Endothelial cell of umbilical vein (primary cell): ENCODE measurements around the gene TIAM1. TPM values are rescaled to one million over a fixed set of nuclear protein-coding genes. Genes with fewer than 3 reads are reported as not detected.

Experiments
- BruUV-seq: library from RNA; stranded (reverse); fragments of 400-500 nt; replicated peaks from 2 replicates; lab custom pipeline; 2021; lab: Mats Ljungman, UMichigan
- CTCF ChIA-PET: fragments of 300-600, 350-600 bp; sonication (Branson Sonifier 250); formaldehyde crosslinking; loops from one replicate; lab custom pipeline; 2021; ENCODE audit warnings: antibody characterized with exemption, inconsistent platforms; lab: Charles Lee
- POLR2A ChIA-PET: fragments of 300-600, 350-600 bp; sonication (Branson Sonifier 250); formaldehyde crosslinking; loops from one replicate; lab custom pipeline; 2021; ENCODE audit warnings: antibody characterized with exemption, inconsistent platforms; lab: Charles Lee
- DNase-seq: peaks from one replicate; pipeline ENCODE4 v3.0.0-alpha.2; 2011; ENCODE audit warnings: low read depth, low spot score
- FAIRE-seq: peaks from 2 replicates; lab custom pipeline; 2011; peaks lifted over from hg19 to GRCh38; lab: Jason Lieb, UNC
- H2AFZ ChIP-seq: 2 replicates; pipeline ENCODE4 v1.6.0; 2012; ENCODE audit warnings: low read depth, low read length, control low read depth, inconsistent platforms
- H3K27ac ChIP-seq: 2 replicates; pipeline ENCODE4 v1.5.1; 2011; ENCODE audit warnings: low read depth, mild to moderate bottlenecking, control low read depth, low read length, moderate library complexity; ENCODE audit not compliant: insufficient read depth
- H3K27me3 ChIP-seq, 2 experiments: 2 replicates each; pipeline versions ENCODE4 v1.6.0 to v1.6.1; 2011; ENCODE audit warnings: low read length in 2 of 2, mixed read lengths in 1 of 2; ENCODE audit not compliant: control insufficient read depth in 2 of 2, insufficient read depth in 2 of 2
- H3K36me3 ChIP-seq, 2 experiments: 2 replicates in 1 of 2; 3 replicates in 1 of 2; pipeline ENCODE4 v1.5.1; 2011; ENCODE audit warnings: low read length in 2 of 2, mild to moderate bottlenecking in 1 of 2, moderate library complexity in 1 of 2; ENCODE audit not compliant: control insufficient read depth in 2 of 2, insufficient read depth in 2 of 2; ENCODE audit errors: extremely low read depth in 1 of 2
- H3K4me1 ChIP-seq: 3 replicates; pipeline ENCODE4 v1.5.1; 2011; ENCODE audit warnings: mild to moderate bottlenecking, low read length; ENCODE audit not compliant: control insufficient read depth, insufficient read depth; ENCODE audit errors: extremely low read depth
- H3K4me2 ChIP-seq: 2 replicates; pipeline ENCODE4 v1.6.1; 2011; ENCODE audit warnings: low read length, control low read depth, mixed read lengths; ENCODE audit not compliant: insufficient read depth
- H3K4me3 ChIP-seq, 3 experiments: fragments of 200-600 bp in 1 of 3; sonication (generic), shearing (Covaris generic) in 1 of 3; replicated peaks in 1 of 3; 2 replicates each; pipeline ENCODE4 v1.5.1; 2011 to 2016; ENCODE audit warnings: control low read depth in 3 of 3, low read length in 3 of 3, mild to moderate bottlenecking in 2 of 3, inconsistent platforms in 1 of 3, low read depth in 1 of 3, moderate library complexity in 1 of 3; ENCODE audit not compliant: insufficient read depth in 1 of 3
- H3K79me2 ChIP-seq: 2 replicates; pipeline ENCODE4 v1.6.0; 2012; ENCODE audit warnings: low read length, inconsistent platforms; ENCODE audit not compliant: control insufficient read depth, insufficient read depth
- H3K9ac ChIP-seq: replicated peaks from 2 replicates; pipeline ENCODE3; 2011; ENCODE audit warnings: low read length, control low read depth; ENCODE audit not compliant: insufficient read depth; ENCODE audit errors: extremely low read depth
- H3K9me1 ChIP-seq: replicated peaks from 3 replicates; pipeline ENCODE4 v1.6.0; 2011; ENCODE audit warnings: mild to moderate bottlenecking, low read length; ENCODE audit not compliant: control insufficient read depth, insufficient read depth; ENCODE audit errors: extremely low read depth
- H3K9me3 ChIP-seq: replicated peaks from 2 replicates; pipeline ENCODE4 v1.5.1; 2012; ENCODE audit warnings: low read length, inconsistent platforms; ENCODE audit not compliant: control insufficient read depth, insufficient read depth
- H4K20me1 ChIP-seq: replicated peaks from 2 replicates; pipeline ENCODE3; 2011; ENCODE audit warnings: mild to moderate bottlenecking, low read length; ENCODE audit not compliant: control insufficient read depth, insufficient read depth; ENCODE audit errors: extremely low read depth
- EZH2 ChIP-seq: IDR thresholded peaks from 2 replicates; pipeline ENCODE4 v1.6.1; 2012; ENCODE audit warnings: borderline replicate concordance, low read depth, mild to moderate bottlenecking, moderate library complexity, low read length, inconsistent platforms; ENCODE audit not compliant: severe bottlenecking
- FOS ChIP-seq: IDR thresholded peaks from 2 replicates; pipeline ENCODE4 v1.6.1; 2011; ENCODE audit warnings: mild to moderate bottlenecking, low read length, moderate library complexity, borderline replicate concordance; ENCODE audit not compliant: insufficient read depth
- GATA2 ChIP-seq: IDR thresholded peaks from 2 replicates; pipeline ENCODE4 v1.7.0; 2011; ENCODE audit warnings: low read depth, mild to moderate bottlenecking, moderate library complexity, mixed read lengths, low read length; ENCODE audit not compliant: insufficient read length, insufficient read depth
- JUN ChIP-seq: IDR thresholded peaks from 2 replicates; pipeline ENCODE4 v1.6.1; 2011; ENCODE audit warnings: borderline replicate concordance, low read depth; ENCODE audit not compliant: insufficient read length, insufficient read depth
- MYC ChIP-seq: IDR thresholded peaks from one replicate; pipeline ENCODE4 v1.6.1; 2011; ENCODE audit warnings: mild to moderate bottlenecking, low read depth, low read length
- POLR2A ChIP-seq: IDR thresholded peaks from 2 replicates; pipeline ENCODE4 v1.6.1; 2012; ENCODE audit warnings: low read depth, mild to moderate bottlenecking, control low read depth, low read length
- POLR2AphosphoS5 ChIP-seq: IDR thresholded peaks from 2 replicates; pipeline ENCODE4 v1.6.1; 2012; ENCODE audit warnings: low read depth, mild to moderate bottlenecking, control low read depth, low read length, moderate library complexity; ENCODE audit not compliant: insufficient read depth
- dilution Hi-C: fragments of 300-500 bp; cut with MboI; formaldehyde crosslinking; loops from one replicate; pipeline ENCODE4 v1.15.0; 2019; ENCODE audit warnings: low sequenced_read_pairs; ENCODE audit not compliant: extremely low pct_ligation_motif_present
- intact Hi-C: fragments of 100-400 bp; cut with micrococcal nuclease; formaldehyde crosslinking; loops from one replicate; pipeline ENCODE4 v1.10.0; 2022
- polyA plus RNA-seq, 4 experiments: library from polyadenylated mRNA; depleted of rRNA in 3 of 4; stranded (reverse) in 3 of 4; unstranded in 1 of 4; fragments of >200 nt; gene quantifications; 2 replicates each; pipeline versions ENCODE4 v1.2.1 to v1.2.3, GENCODE V29; 2011 to 2012; ENCODE audit warnings: missing spikeins in 1 of 4
- total RNA-seq: library from RNA; stranded (reverse); gene quantifications from 2 replicates; pipeline ENCODE4 v1.2.3, GENCODE V29; 2021
- TF ChIP-seq, protein P1 (sequence below): IDR thresholded peaks from 2 replicates; pipeline ENCODE4 v1.6.1; 2011; ENCODE audit not compliant: insufficient read depth, insufficient read length
- TF ChIP-seq, protein P2 (sequence below), 2 donors: IDR thresholded peaks; 1 replicate in 1 of 2; 2 replicates in 1 of 2; pipeline ENCODE4 v1.5.1; 2011; ENCODE audit warnings: low read length in 2 of 2, mild to moderate bottlenecking in 2 of 2, moderate library complexity in 2 of 2, control low read depth in 1 of 2, inconsistent platforms in 1 of 2, low read depth in 1 of 2; ENCODE audit not compliant: insufficient read depth in 1 of 2; ENCODE audit errors: extremely low read depth in 1 of 2

Gene TIAM1
- total and polyA plus RNA-seq, 2 donors (not counting 3 experiments of a cell fraction or from before 2014, with no cell fraction given) = 0.21 to 0.86 TPM

DNA sequence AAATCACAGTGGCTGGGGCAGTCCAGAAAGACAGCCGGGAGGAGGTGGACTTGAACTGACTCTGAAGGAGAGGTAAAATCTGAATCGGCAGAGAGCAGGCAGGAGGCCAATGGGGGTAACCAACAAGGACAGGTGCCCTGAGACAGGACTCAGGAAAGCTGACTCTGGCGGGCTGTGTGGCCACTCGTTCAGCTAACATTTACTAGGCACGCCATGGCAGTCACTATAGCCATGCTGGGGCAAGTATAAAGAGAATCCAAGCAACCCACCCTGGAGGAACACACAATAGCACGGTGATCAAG lies 7.4 kb downstream of the TIAM1 start:
- DNase-seq (no peak), FAIRE-seq (no peak)
- ChIA-PET POLR2A (no interaction called here), CTCF (no interaction called here)
- peaks cover 0 to 8% of the 10 kb centered on the region in 2 experiments for H3K27me3 ChIP-seq
- intact Hi-C loops = no loop called here
- H3K4me2 ChIP-seq = no peak overlapping the region
- no peaks in the 10 kb centered on the region for H3K36me3 ChIP-seq
- TF ChIP-seq JUN (no peak), MYC (no peak), FOS (no peak), EZH2 (no peak), POLR2AphosphoS5 (no peak), GATA2 (no peak), POLR2A (no peak)
- TF ChIP-seq, protein P1, sequence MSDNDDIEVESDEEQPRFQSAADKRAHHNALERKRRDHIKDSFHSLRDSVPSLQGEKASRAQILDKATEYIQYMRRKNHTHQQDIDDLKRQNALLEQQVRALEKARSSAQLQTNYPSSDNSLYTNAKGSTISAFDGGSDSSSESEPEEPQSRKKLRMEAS = no peak
- TF ChIP-seq, protein P2, sequence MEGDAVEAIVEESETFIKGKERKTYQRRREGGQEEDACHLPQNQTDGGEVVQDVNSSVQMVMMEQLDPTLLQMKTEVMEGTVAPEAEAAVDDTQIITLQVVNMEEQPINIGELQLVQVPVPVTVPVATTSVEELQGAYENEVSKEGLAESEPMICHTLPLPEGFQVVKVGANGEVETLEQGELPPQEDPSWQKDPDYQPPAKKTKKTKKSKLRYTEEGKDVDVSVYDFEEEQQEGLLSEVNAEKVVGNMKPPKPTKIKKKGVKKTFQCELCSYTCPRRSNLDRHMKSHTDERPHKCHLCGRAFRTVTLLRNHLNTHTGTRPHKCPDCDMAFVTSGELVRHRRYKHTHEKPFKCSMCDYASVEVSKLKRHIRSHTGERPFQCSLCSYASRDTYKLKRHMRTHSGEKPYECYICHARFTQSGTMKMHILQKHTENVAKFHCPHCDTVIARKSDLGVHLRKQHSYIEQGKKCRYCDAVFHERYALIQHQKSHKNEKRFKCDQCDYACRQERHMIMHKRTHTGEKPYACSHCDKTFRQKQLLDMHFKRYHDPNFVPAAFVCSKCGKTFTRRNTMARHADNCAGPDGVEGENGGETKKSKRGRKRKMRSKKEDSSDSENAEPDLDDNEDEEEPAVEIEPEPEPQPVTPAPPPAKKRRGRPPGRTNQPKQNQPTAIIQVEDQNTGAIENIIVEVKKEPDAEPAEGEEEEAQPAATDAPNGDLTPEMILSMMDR (IDR thresholded peaks at IDR 0.05; ENCODE audit: extremely low read depth in 1 of 2, insufficient read depth in 1 of 2, low read depth in 1 of 2, low read length in 2 of 2) = no peak
- no peaks in the 10 kb centered on the region for H3K9me1 ChIP-seq
- H3K4me3 ChIP-seq = no peak overlapping the region
- H3K4me1 ChIP-seq = no peaks in the 10 kb centered on the region
- no peak overlapping the region for H3K9ac ChIP-seq
- no peak overlapping the region for H2AFZ ChIP-seq
- no peaks in the 10 kb centered on the region for H3K79me2 ChIP-seq
- no peaks in the 10 kb centered on the region for H3K9me3 ChIP-seq
- H3K27ac ChIP-seq = no peak overlapping the region
- dilution Hi-C loops = no loop called here
- H4K20me1 ChIP-seq = no peaks in the 10 kb centered on the region
- no TSS peak for BruUV-seq
